Measurements from ENCODE around the gene FAHD2A. TPM values are rescaled to one million over a fixed set of nuclear protein-coding genes. Genes with fewer than 3 reads are reported as not detected.
"Not testable (repeated sequence)": the region's sequence is repeated elsewhere in the genome, so short reads cannot be mapped to it uniquely, and the experiment has no call there.

The FAHD2A gene
- total RNA-seq, 2 experiments from 2014 or later: 40.8 to 44.0 TPM

GRCh38 chr2:95354925-95355324, 47.6 kb upstream of the FAHD2A start:
- Mint-ChIP-seq H3K4me1 (ENCODE audit: low read depth) (no peaks in the 10 kb centered on the region), H3K27me3 (peaks cover 3% of the 10 kb centered on the region), H3K4me3 (no peak overlapping the region), H3K27ac (no peak overlapping the region), H3K36me3 (ENCODE audit: low read depth) (no peaks in the 10 kb centered on the region), H3K9me3 (no peaks in the 10 kb centered on the region)
- TF ChIP-seq CTCF (IDR thresholded peaks at IDR 0.05): no peak
- POLR2A ChIA-PET: no interaction called here
- CTCF ChIA-PET: no interaction called here
- intact Hi-C loops (cut with micrococcal nuclease): no loop called here
- no peak for ATAC-seq
- no peak for DNase-seq

GRCh38 chr2:95355486-95355885, 47.0 kb upstream of the FAHD2A start:
- H3K27ac Mint-ChIP-seq; H3K36me3 Mint-ChIP-seq (ENCODE audit: low read depth); POLR2A ChIA-PET; DNase-seq; H3K27me3 Mint-ChIP-seq; H3K4me3 Mint-ChIP-seq; intact Hi-C loops (cut with micrococcal nuclease); H3K9me3 Mint-ChIP-seq; ATAC-seq; H3K4me1 Mint-ChIP-seq (ENCODE audit: low read depth); CTCF ChIA-PET: not testable (repeated sequence)

GRCh38 chr2:95356821-95357700, 45.4 kb upstream of the FAHD2A start:
- Mint-ChIP-seq H3K9me3 (no peaks in the 10 kb centered on the region), H3K4me3 (no peak overlapping the region), H3K27me3 (peaks cover 3% of the 10 kb centered on the region), H3K27ac (no peak overlapping the region), H3K36me3 (ENCODE audit: low read depth) (no peaks in the 10 kb centered on the region), H3K4me1 (ENCODE audit: low read depth) (no peaks in the 10 kb centered on the region)
- no peak for DNase-seq
- intact Hi-C loops (cut with micrococcal nuclease): no loop called here
- ChIA-PET CTCF (interaction anchor here (1.0 to 1.8 kb wide), 2 partner anchors 11 to 32 kb away, joined by 3 to 5 read pairs; no protein-coding TSS in a partner anchor), POLR2A (no interaction called here)
- ATAC-seq: no peak
- TF ChIP-seq CTCF (IDR thresholded peaks at IDR 0.05): no peak

GRCh38 chr2:95357717-95358280, 44.7 kb upstream of the FAHD2A start:
- ChIA-PET POLR2A (interaction anchor here (0.6 kb wide), 1 partner anchor 68 kb away, joined by 3 read pairs; no protein-coding TSS in a partner anchor), CTCF (interaction anchor here (1.0 to 1.8 kb wide), 2 partner anchors 12 to 32 kb away, joined by 3 to 5 read pairs; no protein-coding TSS in a partner anchor)
- Mint-ChIP-seq H3K9me3 (no peaks in the 10 kb centered on the region), H3K4me3 (no peak overlapping the region), H3K4me1 (ENCODE audit: low read depth) (no peaks in the 10 kb centered on the region), H3K36me3 (ENCODE audit: low read depth) (no peaks in the 10 kb centered on the region), H3K27ac (no peak overlapping the region), H3K27me3 (peaks cover 3% of the 10 kb centered on the region)
- no peak for ATAC-seq
- intact Hi-C loops (cut with micrococcal nuclease): no loop called here
- TF ChIP-seq CTCF (IDR thresholded peaks at IDR 0.05): no peak
- DNase-seq: no peak

- ChIA-PET CTCF (interaction anchor here (1.0 to 1.5 kb wide), 2 partner anchors 14 to 30 kb away, joined by 4 read pairs; no protein-coding TSS in a partner anchor), POLR2A (no interaction called here)
- TF ChIP-seq CTCF (IDR thresholded peaks at IDR 0.05): no peak
- intact Hi-C loops (cut with micrococcal nuclease): no loop called here
- no peak overlapping the region for H3K27ac Mint-ChIP-seq
- no peaks in the 10 kb centered on the region for H3K4me1 Mint-ChIP-seq (ENCODE audit: low read depth)
- ATAC-seq (no peak), DNase-seq (no peak)
- no peaks in the 10 kb centered on the region for H3K9me3 Mint-ChIP-seq
- H3K4me3 Mint-ChIP-seq: no peak overlapping the region
- no peaks in the 10 kb centered on the region for H3K36me3 Mint-ChIP-seq (ENCODE audit: low read depth)
- H3K27me3 Mint-ChIP-seq: peaks cover 3% of the 10 kb centered on the region
Observed at GRCh38 chr2:95359031-95359430, 43.5 kb upstream of the FAHD2A start.

Measured in activated CD8-positive, alpha-beta T cell treated with anti-CD3 and anti-CD28 coated beads for 36 hours (primary cell).